Lung (tissue), 12 donors: Measurements from ENCODE around the gene RNF11. TPM values are rescaled to one million over a fixed set of nuclear protein-coding genes. Genes with fewer than 3 reads are reported as not detected.

ENCODE experiments used
- ATAC-seq: fragments of 200-7000 bp; cut with Tn5 transposase; one replicate; pipeline ENCODE4 v1.9.1; 2020; ENCODE audit warnings: moderate number of reproducible peaks; ENCODE audit not compliant: insufficient read depth, low FRiP score
- DNase-seq, 3 donors: peaks; one replicate each; pipeline ENCODE4 v3.0.0-alpha.2; 2013 to 2017
- H3K27ac ChIP-seq, 2 donors: one replicate each; pipeline ENCODE4 v1.5.1; 2013; ENCODE audit warnings: mild to moderate bottlenecking in 2 of 2, moderate library complexity in 2 of 2, control low read depth in 1 of 2, inconsistent platforms in 1 of 2, low read depth in 1 of 2, low read length in 1 of 2
- H3K27me3 ChIP-seq, 3 donors: one replicate each; pipeline ENCODE4 v1.5.1; 2013; ENCODE audit warnings: low read length in 2 of 3; ENCODE audit not compliant: control insufficient read depth in 3 of 3, insufficient read depth in 3 of 3
- H3K36me3 ChIP-seq, 4 donors: one replicate each; pipeline ENCODE4 v1.5.1; 2013; ENCODE audit warnings: low read length in 4 of 4, mild to moderate bottlenecking in 1 of 4, moderate library complexity in 1 of 4; ENCODE audit not compliant: control insufficient read depth in 4 of 4, insufficient read depth in 4 of 4
- H3K4me1 ChIP-seq, 5 donors: one replicate each; pipeline ENCODE4 v1.5.1; 2013; ENCODE audit warnings: low read length in 5 of 5, mild to moderate bottlenecking in 2 of 5, moderate library complexity in 1 of 5; ENCODE audit not compliant: control insufficient read depth in 5 of 5, insufficient read depth in 5 of 5
- H3K4me3 ChIP-seq: one replicate; pipeline ENCODE4 v1.5.1; 2013; ENCODE audit warnings: mild to moderate bottlenecking, control low read depth, moderate library complexity
- H3K9ac ChIP-seq, 2 donors: one replicate each; pipeline ENCODE4 v1.5.1; 2013; ENCODE audit warnings: low read length in 2 of 2, control low read depth in 1 of 2; ENCODE audit not compliant: insufficient read depth in 1 of 2
- H3K9me3 ChIP-seq, 4 donors: one replicate each; pipeline ENCODE4 v1.5.1; 2013; ENCODE audit warnings: low read length in 3 of 4, mild to moderate bottlenecking in 1 of 4, moderate library complexity in 1 of 4; ENCODE audit not compliant: control insufficient read depth in 4 of 4, insufficient read depth in 3 of 4
- CTCF ChIP-seq: IDR thresholded peaks from 2 replicates; pipeline ENCODE4 v1.5.1; 2012; ENCODE audit warnings: mild to moderate bottlenecking; ENCODE audit errors: control extremely low read depth, extremely low read depth
- WGBS, 2 donors: extraction: QIAGEN DNeasy Blood & Tissue Kit; methylation state at CpG; one replicate each; pipeline ENCODE4 v1.1.7; 2013; 5-methylcytosine and 5-hydroxymethylcytosine counted together
- polyA plus RNA-seq, 2 donors: library from polyadenylated mRNA; stranded (reverse); fragments of 200-250 nt; gene quantifications; one replicate each; pipeline ENCODE4 v1.2.1, GENCODE V29; 2013
- total RNA-seq, 2 donors: library from RNA; depleted of rRNA in 1 of 2; stranded (reverse); fragments of >200 nt in 1 of 2; gene quantifications; one replicate each; pipeline ENCODE4 v1.2.1, GENCODE V29; 2014 to 2021
- donor health status: control.
- donor health status: control.
- donor health status: Bipolar disorder and iron deficiency.
- donor health status: healthy.
- donor health status: DM: yes; HTN: yes; CAD: no.

Gene RNF11
- total and polyA plus RNA-seq, 4 donors = 36.6 to 149 (median 71.4) TPM

- no peaks in the 10 kb centered on the region for H3K36me3 ChIP-seq
- DNase-seq = peak in 2 of 3 donors; percentile 15 to 32
- no peak overlapping the region for H3K27ac ChIP-seq
- 39 to 57% methylated on average over 15 of the region's 15 CpGs for WGBS, 2 donors
- ATAC-seq = no peak
- no peak for TF ChIP-seq CTCF
- H3K4me3 ChIP-seq = no peak overlapping the region
- H3K9ac ChIP-seq = no peak overlapping the region
- no peaks in the 10 kb centered on the region for H3K27me3 ChIP-seq
- no peaks in the 10 kb centered on the region for H3K9me3 ChIP-seq
- peaks cover 0 to 12% (median 3%) of the 10 kb centered on the region in 5 donors for H3K4me1 ChIP-seq
Measured at GRCh38 chr1:51310871-51311613, 75.0 kb downstream of the RNF11 start.

DNA sequence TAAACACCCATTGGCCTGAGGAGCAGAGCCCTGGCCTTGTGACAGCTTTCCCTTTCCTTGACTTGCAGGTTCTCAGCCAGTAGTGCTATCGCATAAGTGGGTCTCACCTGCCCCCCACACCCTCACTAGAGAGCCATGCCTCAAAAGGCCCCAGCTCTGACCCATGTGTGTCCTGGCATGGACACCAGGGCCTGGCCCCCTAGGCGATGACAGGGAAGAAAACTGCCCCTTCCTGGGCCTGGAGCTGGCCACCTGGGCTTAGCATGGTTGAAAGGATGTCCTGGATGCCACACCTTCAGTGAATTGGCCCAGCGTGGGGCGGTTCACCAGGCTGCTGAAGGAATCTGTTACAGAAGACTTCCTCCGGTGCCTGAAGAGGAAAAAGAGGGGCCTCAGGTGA is 75.8 kb downstream of the RNF11 start:
- TF ChIP-seq CTCF = no peak
- WGBS, 2 donors = 95 to 96% methylated on average over 5 of the region's 5 CpGs
- Histone ChIP-seq H3K9ac (no peak overlapping the region), H3K4me1 (peaks cover 0 to 12% (median 3%) of the 10 kb centered on the region in 5 donors), H3K4me3 (no peak overlapping the region), H3K27ac (no peak overlapping the region), H3K36me3 (no peaks in the 10 kb centered on the region), H3K27me3 (no peaks in the 10 kb centered on the region), H3K9me3 (no peaks in the 10 kb centered on the region)
- no peak for ATAC-seq
- DNase-seq = no peak

DNA sequence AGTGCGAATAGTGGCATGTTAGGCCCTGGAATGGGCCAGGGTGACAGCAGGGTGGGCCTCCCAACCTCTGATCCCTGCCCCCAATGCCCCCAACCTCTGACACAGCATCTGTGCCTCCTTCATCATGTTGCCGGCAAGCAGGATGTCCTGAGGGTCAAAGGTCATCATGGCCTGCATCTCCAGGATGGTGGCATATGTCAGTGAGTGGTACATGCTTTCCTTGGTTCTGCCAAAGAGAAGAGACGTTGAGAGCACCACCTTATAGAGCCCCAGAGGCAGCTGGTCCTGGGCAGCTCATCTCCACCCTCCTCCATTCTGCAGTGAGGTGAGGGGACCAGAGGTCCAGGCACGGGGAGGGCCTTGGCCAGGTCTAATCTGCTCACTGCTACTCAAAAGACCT is 76.6 kb downstream of the RNF11 start:
- H3K36me3 ChIP-seq = no peaks in the 10 kb centered on the region
- H3K4me1 ChIP-seq = peaks cover 0 to 12% (median 3%) of the 10 kb centered on the region in 5 donors
- ATAC-seq (no peak), DNase-seq (no peak)
- no peaks in the 10 kb centered on the region for H3K9me3 ChIP-seq
- H3K9ac ChIP-seq = no peak overlapping the region
- TF ChIP-seq CTCF = no peak
- no peaks in the 10 kb centered on the region for H3K27me3 ChIP-seq
- H3K27ac ChIP-seq = no peak overlapping the region
- 89 to 96% methylated on average over 4 of the region's 4 CpGs for WGBS, 2 donors
- H3K4me3 ChIP-seq = no peak overlapping the region
